ENCODE measurements around the gene KHDRBS2. TPM values are rescaled to one million over a fixed set of nuclear protein-coding genes. Genes with fewer than 3 reads are reported as not detected.

Gene KHDRBS2
- not detected in 5 replicates for total RNA-seq (2022; extraction: Qiagen RNA extraction; ENCODE audit: low read depth)

DNA sequence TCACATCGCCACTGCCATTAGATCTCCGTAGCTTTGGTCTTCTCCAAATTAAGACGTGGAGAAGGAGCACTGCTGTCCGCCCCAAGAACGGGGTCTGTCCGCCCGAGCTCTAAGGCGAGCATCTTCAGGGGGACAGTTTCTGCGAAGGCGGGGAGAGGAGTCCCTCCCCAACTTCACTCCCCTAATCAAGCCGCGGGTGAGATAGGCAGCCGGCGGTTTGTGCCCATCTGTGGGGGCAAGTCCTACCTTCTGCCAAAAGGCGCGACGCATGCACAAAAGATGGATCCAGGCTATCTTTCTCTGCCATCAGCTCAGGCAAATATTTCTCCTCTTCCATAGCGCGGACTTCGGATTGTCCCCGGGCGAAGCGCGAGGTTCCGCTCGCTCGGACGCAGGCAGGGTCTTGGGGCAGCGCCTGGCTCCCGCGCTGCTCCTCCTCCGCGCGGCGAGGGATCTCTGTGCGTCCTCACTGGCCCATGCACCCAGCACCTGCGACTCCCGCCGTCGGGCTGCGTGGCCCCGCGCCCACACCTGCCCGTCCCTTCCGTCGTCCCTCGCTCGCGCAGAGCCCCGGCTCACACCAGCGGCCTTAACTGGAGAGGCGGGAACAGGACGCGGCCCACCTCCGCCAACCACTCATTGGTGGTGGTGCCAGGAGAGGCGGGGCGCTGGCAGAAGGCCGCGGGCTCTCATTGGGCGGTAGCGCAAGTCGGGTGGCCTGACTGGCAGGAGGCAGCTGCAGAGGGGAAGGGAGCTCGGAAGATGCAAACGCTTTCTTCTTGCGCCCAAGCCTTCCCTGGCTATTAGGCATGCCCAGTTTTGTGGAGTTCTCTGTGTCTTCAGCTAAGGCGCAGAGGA, at the start of gene KHDRBS2:
Gene KHDRBS2 (minus strand): TSS at position 614 of the 858 bp plus-strand sequence.

All from A549 treated with GW870086 at 1 μM for 4 hours (cell line).